SK-N-MC (cell line): ENCODE measurements around the gene INPP5A.

Experiments
- EZH2 ChIP-seq: fragments of 200-600 bp; sonication (generic); IDR thresholded peaks from one replicate; pipeline ENCODE4 v1.6.1; 2017; ENCODE audit warnings: antibody characterized with exemption
- FOXP2 ChIP-seq: optimal IDR thresholded peaks from 2 replicates; pipeline ENCODE3; 2011; ENCODE audit warnings: mild to moderate bottlenecking, moderate library complexity; ENCODE audit not compliant: insufficient read depth; ENCODE audit errors: extremely low read length, control extremely low read depth
- POLR2AphosphoS5 ChIP-seq: IDR thresholded peaks from 2 replicates; pipeline ENCODE4 v1.6.1; 2012; ENCODE audit warnings: mild to moderate bottlenecking, low read depth, low read length, borderline replicate concordance

DNA sequence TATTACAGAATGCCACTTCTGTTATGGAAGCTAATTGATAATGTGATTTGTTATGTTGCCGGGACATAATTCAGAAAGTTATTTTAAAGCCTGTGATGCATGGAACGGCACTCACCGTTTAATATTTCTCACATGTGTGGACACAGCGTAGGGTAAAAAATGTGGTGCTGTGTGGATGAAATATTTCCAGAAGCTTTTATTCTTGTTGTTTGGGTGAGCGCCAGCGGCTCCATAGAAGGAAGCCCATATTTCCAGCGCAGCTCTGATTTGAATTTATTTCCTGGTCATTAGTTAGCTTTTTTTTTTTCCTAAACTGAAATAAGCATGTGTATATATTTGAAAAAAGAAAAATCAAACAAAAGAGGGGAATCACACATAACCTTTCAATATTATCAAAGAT is 268.5 kb downstream of the INPP5A start:
- TF ChIP-seq EZH2 (no peak), POLR2AphosphoS5 (no peak), FOXP2 (no peak)
